ENCODE measurements around the gene TNFSF13B. TPM values are rescaled to one million over a fixed set of nuclear protein-coding genes. Genes with fewer than 3 reads are reported as not detected.

Gene TNFSF13B
- total RNA-seq, 1 donor from 2014 or later: 1.1 TPM

DNA sequence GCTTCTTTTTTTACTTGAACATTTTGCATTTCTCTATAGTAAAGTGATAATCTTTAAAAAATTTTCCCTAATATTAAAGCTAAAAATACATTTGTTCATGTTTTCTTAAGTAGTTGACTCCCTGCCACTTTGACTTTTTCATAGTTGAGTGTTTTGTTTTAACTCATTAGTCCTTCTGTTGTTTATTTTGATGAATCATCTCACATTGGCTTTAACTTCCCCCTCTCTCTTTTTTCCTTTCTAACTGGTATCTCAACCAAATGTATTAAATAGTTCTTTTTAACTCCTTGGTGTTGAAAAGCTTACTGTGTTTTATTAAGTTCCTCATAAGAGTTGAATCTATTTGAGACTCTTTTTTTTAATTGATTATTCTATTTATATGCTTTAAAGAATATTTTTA is 2.8 kb downstream of the TNFSF13B start:
- H3K36me3 Mint-ChIP-seq (ENCODE audit: low read depth): no peaks in the 10 kb centered on the region
- no peak overlapping the region for H3K4me3 Mint-ChIP-seq (ENCODE audit: unreplicated experiment)
- H3K27ac Mint-ChIP-seq (ENCODE audit: unreplicated experiment): no peak overlapping the region
- DNase-seq (ENCODE audit: low spot score): no peak
- no peaks in the 10 kb centered on the region for H3K9me3 Mint-ChIP-seq (ENCODE audit: low read depth)
- no peaks in the 10 kb centered on the region for H3K27me3 Mint-ChIP-seq (ENCODE audit: low read depth)
- H3K4me1 Mint-ChIP-seq (ENCODE audit: low read depth): peaks cover 24% of the 10 kb centered on the region
- TF ChIP-seq, protein P1, sequence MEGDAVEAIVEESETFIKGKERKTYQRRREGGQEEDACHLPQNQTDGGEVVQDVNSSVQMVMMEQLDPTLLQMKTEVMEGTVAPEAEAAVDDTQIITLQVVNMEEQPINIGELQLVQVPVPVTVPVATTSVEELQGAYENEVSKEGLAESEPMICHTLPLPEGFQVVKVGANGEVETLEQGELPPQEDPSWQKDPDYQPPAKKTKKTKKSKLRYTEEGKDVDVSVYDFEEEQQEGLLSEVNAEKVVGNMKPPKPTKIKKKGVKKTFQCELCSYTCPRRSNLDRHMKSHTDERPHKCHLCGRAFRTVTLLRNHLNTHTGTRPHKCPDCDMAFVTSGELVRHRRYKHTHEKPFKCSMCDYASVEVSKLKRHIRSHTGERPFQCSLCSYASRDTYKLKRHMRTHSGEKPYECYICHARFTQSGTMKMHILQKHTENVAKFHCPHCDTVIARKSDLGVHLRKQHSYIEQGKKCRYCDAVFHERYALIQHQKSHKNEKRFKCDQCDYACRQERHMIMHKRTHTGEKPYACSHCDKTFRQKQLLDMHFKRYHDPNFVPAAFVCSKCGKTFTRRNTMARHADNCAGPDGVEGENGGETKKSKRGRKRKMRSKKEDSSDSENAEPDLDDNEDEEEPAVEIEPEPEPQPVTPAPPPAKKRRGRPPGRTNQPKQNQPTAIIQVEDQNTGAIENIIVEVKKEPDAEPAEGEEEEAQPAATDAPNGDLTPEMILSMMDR (IDR thresholded peaks at IDR 0.05): no peak

DNA sequence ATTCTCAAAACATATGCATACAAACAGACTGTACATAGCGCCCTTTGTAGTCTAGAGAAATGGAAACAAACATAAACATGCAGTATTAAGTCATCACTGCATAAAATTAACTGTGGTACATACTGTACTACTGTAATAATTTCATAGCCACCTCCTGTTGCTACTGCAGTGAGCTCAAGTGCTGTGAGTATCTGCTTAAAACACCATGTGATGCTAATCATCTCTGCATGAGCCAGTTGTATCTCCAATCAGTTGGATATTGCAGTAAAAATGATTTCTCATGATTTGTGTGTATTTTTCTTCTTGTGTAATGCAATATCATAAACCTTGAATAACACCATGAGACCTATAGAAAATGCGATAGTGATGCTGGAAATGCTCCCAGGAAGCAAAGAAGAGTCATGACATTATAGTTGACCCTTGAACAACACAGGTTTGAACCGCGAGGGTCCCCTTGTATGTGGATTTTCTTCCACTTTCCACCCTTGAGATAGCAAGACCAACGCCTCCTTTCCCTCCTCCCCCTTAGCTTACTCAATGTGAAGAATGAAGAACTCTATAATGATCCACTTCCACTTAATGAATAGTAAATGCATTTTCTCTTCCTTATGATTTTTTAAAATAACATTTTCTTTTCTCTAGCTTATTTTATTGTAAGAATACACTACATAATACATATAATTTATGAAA is 4.1 kb downstream of the TNFSF13B start:
- no peak overlapping the region for H3K27ac Mint-ChIP-seq (ENCODE audit: unreplicated experiment)
- peaks cover 24% of the 10 kb centered on the region for H3K4me1 Mint-ChIP-seq (ENCODE audit: low read depth)
- no peaks in the 10 kb centered on the region for H3K9me3 Mint-ChIP-seq (ENCODE audit: low read depth)
- TF ChIP-seq, protein P1 (IDR thresholded peaks at IDR 0.05): no peak
- no peak for DNase-seq (ENCODE audit: low spot score)
- no peaks in the 10 kb centered on the region for H3K36me3 Mint-ChIP-seq (ENCODE audit: low read depth)
- H3K4me3 Mint-ChIP-seq (ENCODE audit: unreplicated experiment): no peak overlapping the region
- no peaks in the 10 kb centered on the region for H3K27me3 Mint-ChIP-seq (ENCODE audit: low read depth)

- Mint-ChIP-seq H3K27ac (ENCODE audit: unreplicated experiment) (no peak overlapping the region), H3K4me3 (ENCODE audit: unreplicated experiment) (no peak overlapping the region), H3K9me3 (ENCODE audit: low read depth) (peaks cover 3% of the 10 kb centered on the region), H3K27me3 (ENCODE audit: low read depth) (no peaks in the 10 kb centered on the region), H3K4me1 (ENCODE audit: low read depth) (peaks cover 18% of the 10 kb centered on the region), H3K36me3 (ENCODE audit: low read depth) (peaks cover 3% of the 10 kb centered on the region)
- no peak for DNase-seq (ENCODE audit: low spot score)
- TF ChIP-seq, protein P1 (IDR thresholded peaks at IDR 0.05): no peak
Measured at GRCh38 chr13:108274718-108275117, 5.2 kb downstream of the TNFSF13B start.

DNA sequence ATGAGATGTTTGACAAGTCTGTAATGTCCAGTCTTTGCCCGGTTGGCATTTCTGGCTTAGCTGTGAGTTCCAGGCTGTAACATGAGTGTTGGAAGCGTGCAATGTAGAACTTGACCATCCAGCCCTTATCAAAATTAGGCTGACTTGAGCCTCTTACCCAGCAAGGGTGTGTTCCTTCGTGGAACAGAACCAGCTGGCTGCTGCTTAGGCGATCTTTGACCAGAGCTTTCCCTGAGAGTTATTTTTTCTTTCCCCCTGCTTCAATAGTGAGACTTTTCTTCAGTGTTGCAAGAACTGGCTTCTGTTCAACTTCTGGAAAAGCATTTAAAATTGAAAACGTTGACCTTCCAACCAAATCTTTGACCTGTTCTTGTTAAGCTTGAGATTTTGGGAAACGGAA is 6.5 kb downstream of the TNFSF13B start:
- Mint-ChIP-seq H3K4me3 (ENCODE audit: unreplicated experiment) (no peak overlapping the region), H3K27me3 (ENCODE audit: low read depth) (no peaks in the 10 kb centered on the region), H3K36me3 (ENCODE audit: low read depth) (peaks cover 3% of the 10 kb centered on the region), H3K4me1 (ENCODE audit: low read depth) (peaks cover 11% of the 10 kb centered on the region), H3K9me3 (ENCODE audit: low read depth) (peaks cover 3% of the 10 kb centered on the region), H3K27ac (ENCODE audit: unreplicated experiment) (no peak overlapping the region)
- no peak for DNase-seq (ENCODE audit: low spot score)
- TF ChIP-seq, protein P1 (IDR thresholded peaks at IDR 0.05): no peak

GRCh38 chr13:108278466-108278865 is 8.9 kb downstream of the TNFSF13B start:
- Mint-ChIP-seq H3K36me3 (ENCODE audit: low read depth) (peaks cover 3% of the 10 kb centered on the region), H3K27ac (ENCODE audit: unreplicated experiment) (no peak overlapping the region), H3K27me3 (ENCODE audit: low read depth) (no peaks in the 10 kb centered on the region), H3K4me1 (ENCODE audit: low read depth) (peaks cover 5% of the 10 kb centered on the region), H3K4me3 (ENCODE audit: unreplicated experiment) (no peak overlapping the region), H3K9me3 (ENCODE audit: low read depth) (peaks cover 3% of the 10 kb centered on the region)
- TF ChIP-seq, protein P1 (IDR thresholded peaks at IDR 0.05): no peak
- no peak for DNase-seq (ENCODE audit: low spot score)
